NB4 (cell line): Measurements from ENCODE around the gene VPS8.

Source experiments
- DNase-seq: peaks from one replicate; pipeline ENCODE4 v3.0.0; 2010; ENCODE audit warnings: low read depth
- H3K4me3 ChIP-seq: one replicate; pipeline ENCODE4 v1.5.1; 2011; ENCODE audit warnings: mild to moderate bottlenecking, low read depth, low read length, moderate library complexity
- CTCF ChIP-seq: IDR thresholded peaks from one replicate; pipeline ENCODE4 v1.5.1; 2012; ENCODE audit warnings: low read depth, low read length
- MAX ChIP-seq: IDR thresholded peaks from 2 replicates; pipeline ENCODE4 v1.6.1; 2011; ENCODE audit warnings: low read depth, low read length
- MYC ChIP-seq: IDR thresholded peaks from 2 replicates; pipeline ENCODE4 v1.6.1; 2011; ENCODE audit warnings: low read depth, low read length
- POLR2A ChIP-seq: IDR thresholded peaks from 2 replicates; pipeline ENCODE4 v1.6.1; 2011; ENCODE audit warnings: mild to moderate bottlenecking; ENCODE audit not compliant: insufficient read length; ENCODE audit errors: extremely low read depth

Gene VPS8

DNA sequence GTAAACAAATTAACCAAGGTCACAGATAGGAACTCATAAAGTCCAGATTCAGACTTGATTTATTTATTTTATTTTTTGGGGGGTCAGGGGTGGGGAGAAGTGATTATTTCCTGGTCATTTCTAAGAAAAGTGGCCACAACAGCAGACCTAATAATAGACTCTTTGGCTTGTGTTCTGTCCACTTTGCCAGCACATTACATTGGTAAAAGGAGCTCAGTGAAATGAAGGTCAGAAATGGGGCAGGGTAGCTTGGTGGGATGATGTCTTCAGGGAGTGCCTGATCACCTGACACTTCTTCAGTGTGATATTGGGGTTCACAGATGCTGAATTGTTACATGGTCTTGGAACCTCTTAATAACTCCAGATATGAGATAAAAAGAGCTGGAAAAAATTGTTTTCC, 10.1 kb downstream of the VPS8 start:
- DNase-seq, result no peak
- H3K4me3 ChIP-seq, result no peak overlapping the region
- TF ChIP-seq POLR2A (no peak), MAX (no peak), MYC (no peak), CTCF (no peak)

DNA sequence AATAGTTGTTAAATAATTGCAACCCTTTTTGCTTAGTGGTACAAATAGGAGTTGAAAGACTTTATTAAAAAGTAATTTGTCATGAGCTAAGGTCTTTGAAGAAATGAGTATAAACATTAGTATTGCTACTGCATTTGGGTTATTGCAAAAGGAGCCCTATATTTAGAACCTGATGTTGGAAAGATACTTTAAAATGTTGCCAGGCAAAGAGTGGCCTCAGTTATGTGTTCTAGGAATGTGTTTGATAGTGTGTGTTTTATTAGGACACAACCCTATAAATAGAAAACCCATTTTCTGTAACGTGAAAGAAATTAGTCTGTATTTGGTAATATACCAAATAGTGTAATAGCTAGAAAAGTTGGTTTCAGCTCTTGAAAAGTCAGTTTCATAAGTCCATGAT, 10.7 kb downstream of the VPS8 start:
- no peak overlapping the region for H3K4me3 ChIP-seq
- DNase-seq, result no peak
- no peak for TF ChIP-seq MAX
- no peak for TF ChIP-seq CTCF

DNA sequence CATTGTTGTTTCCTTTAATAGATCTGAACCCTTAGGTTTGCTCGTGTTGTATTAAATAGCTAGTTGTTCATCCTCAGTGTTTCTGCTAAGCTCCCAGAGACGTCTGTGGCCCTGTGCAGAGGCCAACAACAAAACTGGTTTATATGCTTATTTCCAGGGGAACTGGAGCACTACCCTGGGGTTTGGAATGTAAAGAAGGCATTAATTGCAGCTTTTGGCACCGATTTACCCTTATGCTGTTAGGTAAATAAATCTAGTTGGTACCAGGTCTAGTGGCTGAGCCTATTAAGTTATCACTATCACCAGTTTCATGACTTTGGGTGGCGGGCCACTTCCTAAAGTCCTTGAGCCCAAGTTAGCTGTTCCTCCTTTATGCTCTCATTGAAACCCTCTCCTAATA, 12.0 kb downstream of the VPS8 start:
- no peak overlapping the region for H3K4me3 ChIP-seq
- TF ChIP-seq POLR2A, result no peak
- no peak for DNase-seq

DNA sequence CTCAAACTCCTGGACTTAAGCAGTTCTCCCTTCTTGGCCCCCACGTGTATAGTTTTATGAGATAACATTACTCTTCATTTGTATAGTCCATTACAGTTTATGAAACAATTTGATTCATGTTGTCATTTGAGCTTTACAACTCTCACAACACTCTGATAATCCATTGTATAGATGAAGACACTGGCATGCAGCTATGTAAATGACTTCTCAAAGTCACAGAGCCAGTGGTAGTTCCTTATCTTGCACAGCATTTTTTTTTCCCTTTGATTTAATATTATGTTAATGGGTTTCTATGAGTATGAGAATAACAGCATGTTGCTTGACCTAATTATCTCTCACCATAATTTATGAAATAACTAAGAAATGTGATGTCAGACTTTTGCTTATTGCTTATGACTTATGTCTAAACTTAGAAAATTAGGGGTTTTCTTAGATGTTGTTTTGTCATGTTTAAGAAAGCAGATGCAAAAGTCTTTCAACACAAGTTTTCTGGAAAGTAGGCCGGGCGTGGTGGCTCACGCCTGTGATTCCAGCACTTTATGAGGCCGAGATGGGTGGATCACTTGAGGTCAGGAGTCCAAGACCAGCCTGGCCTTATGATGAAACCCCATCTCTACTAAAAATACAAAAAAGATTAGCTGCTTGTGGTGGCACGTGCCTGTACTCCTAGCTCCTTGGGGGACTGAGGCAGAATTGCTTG, 13.3 kb downstream of the VPS8 start:
- H3K4me3 ChIP-seq, result no peak overlapping the region
- TF ChIP-seq POLR2A (no peak), MYC (no peak), MAX (no peak), CTCF (no peak)
- no peak for DNase-seq

DNA sequence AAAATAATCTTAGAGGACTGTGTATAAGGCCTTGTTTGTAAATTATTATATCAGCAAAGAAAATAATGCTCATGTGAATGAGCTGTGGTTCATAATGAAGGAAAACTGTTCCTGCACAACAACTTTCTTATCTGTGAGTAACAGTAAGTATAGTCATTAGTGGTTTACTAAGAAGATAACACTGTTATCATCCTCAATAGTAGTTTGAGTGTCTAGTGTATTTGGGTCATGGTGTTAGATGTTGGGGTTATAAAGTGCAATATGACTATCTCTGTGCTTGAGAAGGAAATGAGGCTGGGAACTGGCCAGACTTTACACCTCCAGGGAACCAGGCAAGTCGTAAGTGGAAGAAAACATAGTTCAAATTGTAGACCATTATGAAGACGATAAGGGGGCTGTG, 15.6 kb downstream of the VPS8 start:
- no peak overlapping the region for H3K4me3 ChIP-seq
- no peak for TF ChIP-seq MAX
- TF ChIP-seq POLR2A, result no peak
- no peak for TF ChIP-seq MYC
- no peak for TF ChIP-seq CTCF
- no peak for DNase-seq

GRCh38 chr3:184832044-184832443, 20.1 kb downstream of the VPS8 start:
- peak; percentile 14 for DNase-seq
- H3K4me3 ChIP-seq, result no peak overlapping the region
- TF ChIP-seq MYC (no peak), POLR2A (no peak), CTCF (no peak), MAX (no peak)
